ENCODE measurements around the gene TP53BP2.

TP53BP2 gene

DNA sequence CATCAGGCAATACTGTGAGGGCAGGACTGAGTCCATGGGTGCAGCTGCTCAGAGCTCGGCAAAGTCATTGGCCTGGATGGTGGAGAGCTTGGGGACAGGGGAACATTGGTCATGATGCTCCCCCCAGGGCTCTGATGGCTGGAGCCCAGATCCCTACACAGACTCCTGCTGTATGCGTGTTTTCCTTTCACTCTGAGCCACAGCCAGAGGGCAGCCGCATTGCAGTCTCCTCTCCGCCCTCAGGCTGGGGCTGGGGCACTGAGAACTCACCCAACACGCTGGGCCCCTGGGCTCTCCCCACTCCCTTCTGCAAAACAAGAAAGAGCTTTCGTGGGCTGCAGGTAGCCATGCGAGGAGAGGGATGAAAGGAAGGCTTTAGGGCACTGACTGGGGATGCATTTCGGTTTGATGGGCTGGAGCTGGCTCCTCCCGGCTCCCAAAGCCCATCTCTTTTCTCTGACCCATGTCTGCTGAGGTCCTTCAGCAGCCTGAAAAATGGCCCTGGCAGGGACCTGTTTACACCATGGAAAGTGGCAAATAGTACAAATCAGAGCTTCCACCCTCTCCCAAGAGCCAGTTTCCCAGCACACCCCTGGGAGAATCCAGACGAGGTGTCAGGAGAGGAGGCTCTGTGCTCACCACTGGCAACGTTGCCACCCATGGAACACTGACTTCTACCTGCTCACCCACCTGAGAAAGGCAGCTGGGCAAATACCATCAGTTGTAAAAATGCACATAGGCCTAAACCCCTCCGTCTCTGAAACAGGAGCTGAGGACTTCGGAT, 89.6 kb downstream of the TP53BP2 start:
- H3K9me3 ChIP-seq (replicated peaks; ENCODE audit: low read length), result no peaks in the 10 kb centered on the region
- peaks cover 99% of the 10 kb centered on the region for H3K36me3 ChIP-seq (ENCODE audit: insufficient read depth, low read length)
- H3K9ac ChIP-seq (ENCODE audit: low read depth, low read length), result no peak overlapping the region
- H3K4me1 ChIP-seq (ENCODE audit: control insufficient read depth, insufficient read depth, low read length), result no peaks in the 10 kb centered on the region
- H3K27me3 ChIP-seq (ENCODE audit: control insufficient read depth, insufficient read depth, low read length), result no peaks in the 10 kb centered on the region
- no peak overlapping the region for H3K4me2 ChIP-seq (ENCODE audit: low read length)
- no peak overlapping the region for H3K4me3 ChIP-seq (ENCODE audit: low read length)

DNA sequence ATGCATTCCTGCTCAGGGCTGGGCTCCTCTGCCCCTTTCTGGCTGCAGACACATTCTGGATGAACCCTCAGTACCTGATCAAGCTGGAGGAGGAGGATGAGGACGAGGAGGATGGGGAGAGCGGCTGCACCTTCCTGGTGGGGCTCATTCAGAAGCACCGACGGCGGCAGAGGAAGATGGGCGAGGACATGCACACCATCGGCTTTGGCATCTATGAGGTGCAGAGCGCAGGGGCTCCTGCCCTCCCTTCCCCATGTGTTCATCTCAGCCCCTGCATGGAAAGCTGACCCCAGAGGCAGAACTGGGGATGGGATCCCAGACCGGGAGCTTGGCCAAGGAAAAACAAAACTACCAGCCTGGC, 90.3 kb downstream of the TP53BP2 start:
- H3K27me3 ChIP-seq (ENCODE audit: control insufficient read depth, insufficient read depth, low read length), result no peaks in the 10 kb centered on the region
- no peak overlapping the region for H3K4me2 ChIP-seq (ENCODE audit: low read length)
- H3K9me3 ChIP-seq (replicated peaks; ENCODE audit: low read length), result no peaks in the 10 kb centered on the region
- peaks cover 99% of the 10 kb centered on the region for H3K36me3 ChIP-seq (ENCODE audit: insufficient read depth, low read length)
- no peaks in the 10 kb centered on the region for H3K4me1 ChIP-seq (ENCODE audit: control insufficient read depth, insufficient read depth, low read length)
- H3K9ac ChIP-seq (ENCODE audit: low read depth, low read length), result no peak overlapping the region
- H3K4me3 ChIP-seq (ENCODE audit: low read length), result no peak overlapping the region

DNA sequence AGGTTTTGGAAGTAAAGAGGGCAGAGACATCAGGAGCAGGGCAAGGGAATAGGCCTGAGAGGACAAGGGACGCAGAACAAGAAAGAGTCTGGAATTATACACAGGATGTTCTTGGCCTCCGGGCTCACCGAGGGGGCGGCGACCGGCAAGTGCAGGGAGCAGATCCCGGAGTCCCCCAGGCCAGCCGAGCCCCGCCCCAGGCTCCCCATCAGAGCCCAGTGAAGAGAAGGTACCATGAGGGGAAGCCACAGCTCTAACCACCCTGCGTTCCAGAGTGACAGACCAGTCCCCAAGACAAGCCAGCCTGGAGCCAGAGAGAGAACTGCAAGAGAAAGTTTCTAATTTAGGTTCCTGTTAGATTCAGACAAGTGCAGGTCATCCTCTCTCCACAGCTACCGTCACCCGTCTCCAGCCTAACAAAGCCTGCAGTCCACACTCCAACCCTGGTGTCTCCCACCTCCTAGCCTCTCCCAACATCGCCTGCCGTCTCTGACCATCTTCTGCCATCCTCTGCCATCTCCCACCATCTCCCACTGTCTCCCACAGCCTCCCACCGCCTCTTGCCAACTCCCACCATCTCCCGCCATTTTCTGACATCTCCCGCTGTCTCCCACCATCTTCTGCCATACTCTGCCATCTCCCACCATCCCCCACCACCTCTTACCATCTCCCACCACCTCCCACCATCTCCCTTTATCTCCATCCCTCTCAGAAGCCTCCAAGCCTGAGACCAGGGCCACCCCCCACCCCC, 90.9 kb downstream of the TP53BP2 start:
- Histone ChIP-seq H3K4me3 (ENCODE audit: low read length) (no peak overlapping the region), H3K9me3 (replicated peaks; ENCODE audit: low read length) (no peaks in the 10 kb centered on the region), H3K36me3 (ENCODE audit: insufficient read depth, low read length) (peaks cover 99% of the 10 kb centered on the region)

DNA sequence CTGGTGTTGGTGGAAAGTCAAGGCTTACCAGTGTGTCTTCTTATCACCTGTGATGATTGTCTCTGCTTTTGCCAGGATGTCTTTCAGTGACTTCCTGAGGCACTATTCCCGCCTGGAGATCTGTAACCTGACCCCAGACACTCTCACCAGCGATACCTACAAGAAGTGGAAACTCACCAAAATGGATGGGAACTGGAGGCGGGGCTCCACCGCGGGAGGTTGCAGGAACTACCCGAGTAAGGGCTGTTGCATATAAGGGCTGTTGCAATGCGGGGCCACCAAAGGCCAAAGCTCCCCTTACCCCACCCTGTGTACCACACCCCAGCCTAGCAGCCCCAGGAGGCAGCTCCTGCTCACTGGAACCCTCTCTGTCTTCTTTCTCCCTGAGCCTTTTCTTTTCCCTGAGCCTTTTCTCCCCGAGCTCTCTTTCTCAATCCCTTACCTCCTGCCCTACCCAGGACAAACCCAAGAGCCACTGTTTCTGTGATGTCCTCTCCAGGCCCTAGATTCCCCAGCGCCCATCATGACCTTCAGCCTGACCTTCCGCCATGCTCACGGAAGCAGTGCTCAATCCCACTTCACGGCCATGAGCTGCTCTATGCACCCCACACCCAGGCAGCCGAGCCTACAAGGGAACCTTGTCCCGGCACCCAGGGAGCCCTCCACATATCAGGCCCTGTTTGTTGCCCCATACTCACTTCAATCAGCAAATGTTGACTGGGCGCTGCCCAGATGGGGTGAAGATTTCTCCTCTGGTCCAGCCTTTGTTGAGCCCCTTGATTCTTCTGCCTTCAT, 92.8 kb downstream of the TP53BP2 start:
- Histone ChIP-seq H3K27me3 (ENCODE audit: control insufficient read depth, insufficient read depth, low read length) (no peaks in the 10 kb centered on the region), H3K4me2 (ENCODE audit: low read length) (no peak overlapping the region), H3K36me3 (ENCODE audit: insufficient read depth, low read length) (peaks cover 98% of the 10 kb centered on the region), H3K4me3 (ENCODE audit: low read length) (no peak overlapping the region), H3K4me1 (ENCODE audit: control insufficient read depth, insufficient read depth, low read length) (peaks cover 12% of the 10 kb centered on the region), H3K9me3 (replicated peaks; ENCODE audit: low read length) (no peaks in the 10 kb centered on the region), H3K9ac (ENCODE audit: low read depth, low read length) (no peak overlapping the region)

More for the DNA sequence above, 90.9 kb downstream of the TP53BP2 start:
- Histone ChIP-seq H3K4me1 (ENCODE audit: control insufficient read depth, insufficient read depth, low read length) (no peaks in the 10 kb centered on the region), H3K9ac (ENCODE audit: low read depth, low read length) (no peak overlapping the region), H3K27me3 (ENCODE audit: control insufficient read depth, insufficient read depth, low read length) (no peaks in the 10 kb centered on the region), H3K4me2 (ENCODE audit: low read length) (no peak overlapping the region)

DNA sequence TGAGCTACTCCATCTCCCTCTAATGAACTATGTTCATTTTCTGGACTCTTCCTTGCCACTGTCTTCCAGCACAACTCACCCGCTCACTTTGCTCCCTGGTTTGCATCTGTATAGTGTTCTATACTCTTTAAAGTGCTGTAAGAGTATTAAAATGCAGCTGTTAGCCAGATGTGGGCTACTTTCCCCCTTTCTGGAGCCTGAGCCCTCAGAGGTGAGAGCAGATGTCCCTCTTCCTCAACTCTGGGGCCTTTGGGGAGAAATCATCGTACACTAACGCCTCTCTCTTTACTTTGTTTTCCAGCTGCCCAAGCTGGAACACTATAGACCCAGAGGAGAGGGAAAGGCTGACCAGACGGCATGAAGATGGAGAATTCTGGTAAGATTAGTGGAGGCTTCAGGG, 94.1 kb downstream of the TP53BP2 start:
- Histone ChIP-seq H3K4me1 (ENCODE audit: control insufficient read depth, insufficient read depth, low read length) (peaks cover 20% of the 10 kb centered on the region), H3K4me3 (ENCODE audit: low read length) (no peak overlapping the region), H3K36me3 (ENCODE audit: insufficient read depth, low read length) (peaks cover 98% of the 10 kb centered on the region), H3K9ac (ENCODE audit: low read depth, low read length) (no peak overlapping the region), H3K4me2 (ENCODE audit: low read length) (no peak overlapping the region), H3K27me3 (ENCODE audit: control insufficient read depth, insufficient read depth, low read length) (no peaks in the 10 kb centered on the region), H3K9me3 (replicated peaks; ENCODE audit: low read length) (no peaks in the 10 kb centered on the region)

DNA sequence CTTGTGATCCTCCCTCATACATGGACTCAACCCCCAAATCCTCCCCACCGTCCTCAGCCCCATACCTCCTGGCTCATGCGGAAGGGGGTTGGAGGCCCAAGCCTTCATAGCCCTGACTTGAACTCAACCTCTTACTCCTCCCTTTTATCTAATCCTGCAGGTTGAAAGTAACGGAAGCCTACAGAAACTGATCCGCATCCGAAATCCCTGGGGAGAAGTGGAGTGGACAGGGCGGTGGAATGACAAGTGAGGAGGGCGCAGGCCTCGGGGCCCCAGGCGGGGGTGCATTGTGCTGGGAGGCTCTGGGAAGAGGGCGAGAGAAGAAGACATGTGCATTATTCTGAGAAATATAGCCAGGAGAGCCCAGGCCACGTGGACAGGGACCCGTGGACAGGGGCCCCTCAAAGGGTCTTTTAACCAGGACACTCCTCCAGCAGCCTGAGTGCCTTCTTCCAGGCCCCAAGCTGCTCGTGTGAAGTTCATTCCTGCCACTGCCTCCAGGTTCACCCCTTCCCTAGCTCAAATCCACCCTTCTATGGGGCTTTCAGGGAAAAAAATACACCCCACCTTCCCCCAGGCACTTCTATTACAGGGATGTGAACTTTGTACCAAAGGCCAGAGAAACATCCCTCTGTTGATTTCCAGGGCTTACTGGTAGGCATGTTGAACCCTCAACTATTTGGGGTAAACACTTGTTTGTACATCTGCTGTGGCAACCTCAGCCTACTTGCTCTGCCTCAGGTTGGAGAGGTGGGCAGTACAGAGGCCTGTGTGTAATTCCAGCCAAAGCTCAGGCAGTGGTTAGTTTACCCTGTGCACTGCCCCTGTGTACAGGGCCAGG, 94.8 kb downstream of the TP53BP2 start:
- H3K27me3 ChIP-seq (ENCODE audit: control insufficient read depth, insufficient read depth, low read length), result no peaks in the 10 kb centered on the region
- H3K36me3 ChIP-seq (ENCODE audit: insufficient read depth, low read length), result peaks cover 98% of the 10 kb centered on the region
- no peak overlapping the region for H3K4me3 ChIP-seq (ENCODE audit: low read length)
- H3K4me1 ChIP-seq (ENCODE audit: control insufficient read depth, insufficient read depth, low read length), result peaks cover 21% of the 10 kb centered on the region
- no peaks in the 10 kb centered on the region for H3K9me3 ChIP-seq (replicated peaks; ENCODE audit: low read length)
- H3K9ac ChIP-seq (ENCODE audit: low read depth, low read length), result no peak overlapping the region
- no peak overlapping the region for H3K4me2 ChIP-seq (ENCODE audit: low read length)

DNA sequence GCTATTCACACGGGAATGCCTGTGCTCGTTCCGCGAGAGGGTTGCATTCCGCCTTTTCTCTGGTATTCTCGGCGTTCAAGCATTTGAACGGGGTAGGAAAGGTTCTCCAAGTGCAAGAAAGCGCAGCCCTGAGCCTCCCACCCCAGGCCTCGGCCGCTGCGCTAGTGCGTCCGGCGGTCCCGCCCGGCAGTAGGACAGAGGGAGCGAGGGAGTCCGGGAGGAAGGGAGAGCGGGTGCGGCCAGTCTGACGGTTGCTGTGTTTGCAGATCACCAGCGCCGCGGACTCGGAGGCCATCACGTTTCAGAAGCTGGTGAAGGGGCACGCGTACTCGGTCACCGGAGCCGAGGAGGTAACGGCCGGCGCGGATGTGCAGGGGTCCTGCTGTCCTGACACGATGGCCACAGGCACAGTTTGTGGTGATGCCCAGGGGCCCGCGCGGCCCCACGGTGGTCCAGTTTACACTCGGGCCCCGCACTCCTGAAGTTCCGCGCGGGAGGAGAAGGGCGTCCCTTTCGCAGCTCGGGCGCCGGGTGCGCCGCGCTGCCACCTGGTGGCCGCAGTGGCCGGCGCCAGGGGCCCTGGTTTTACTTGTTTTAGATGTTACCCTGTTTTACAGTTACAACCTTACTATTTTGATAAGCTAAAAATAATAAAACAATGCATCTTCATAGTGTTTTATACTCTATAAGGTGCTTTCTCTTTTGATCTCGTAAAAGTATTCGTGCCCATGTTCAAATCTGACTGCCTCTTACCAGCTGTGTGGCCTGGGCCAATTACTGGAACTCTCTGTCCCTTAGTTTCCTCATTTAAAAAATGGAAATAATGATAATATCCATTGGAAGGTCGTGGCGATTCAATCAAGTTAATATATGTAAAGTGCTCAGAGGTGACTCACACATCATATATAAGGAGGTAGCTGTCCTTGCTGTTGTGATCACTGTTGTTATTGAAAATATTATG, 96.7 kb downstream of the TP53BP2 start:
- peaks cover 33% of the 10 kb centered on the region for H3K4me1 ChIP-seq (ENCODE audit: control insufficient read depth, insufficient read depth, low read length)
- no peaks in the 10 kb centered on the region for H3K27me3 ChIP-seq (ENCODE audit: control insufficient read depth, insufficient read depth, low read length)
- H3K4me3 ChIP-seq (ENCODE audit: low read length), result no peak overlapping the region
- H3K9me3 ChIP-seq (replicated peaks; ENCODE audit: low read length), result no peaks in the 10 kb centered on the region
- peak overlapping the region; percentile 18 for H3K9ac ChIP-seq (ENCODE audit: low read depth, low read length)
- peaks cover 96% of the 10 kb centered on the region for H3K36me3 ChIP-seq (ENCODE audit: insufficient read depth, low read length)
- no peak overlapping the region for H3K4me2 ChIP-seq (ENCODE audit: low read length)

DNA sequence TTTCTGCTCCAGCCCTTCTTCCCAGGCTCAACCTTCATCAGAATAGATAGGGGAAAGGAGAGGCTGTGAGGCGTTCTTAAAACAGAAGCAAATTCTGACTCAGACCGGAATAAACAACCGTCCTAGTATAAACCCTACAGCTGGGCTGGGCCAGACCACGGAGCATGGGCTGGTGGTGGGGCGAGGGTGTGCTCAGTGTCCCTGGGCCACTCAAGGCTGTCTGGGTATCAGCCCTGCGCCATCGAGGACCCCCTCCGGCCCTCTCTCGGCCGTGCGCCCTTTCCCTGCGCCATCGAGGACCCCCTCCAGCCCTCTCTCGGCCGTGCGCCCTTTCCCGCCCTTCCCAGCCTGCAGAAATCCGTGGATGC, 97.4 kb downstream of the TP53BP2 start:
- H3K36me3 ChIP-seq (ENCODE audit: insufficient read depth, low read length), result peaks cover 96% of the 10 kb centered on the region
- H3K4me1 ChIP-seq (ENCODE audit: control insufficient read depth, insufficient read depth, low read length), result peaks cover 34% of the 10 kb centered on the region
- H3K4me3 ChIP-seq (ENCODE audit: low read length), result no peak overlapping the region
- no peaks in the 10 kb centered on the region for H3K9me3 ChIP-seq (replicated peaks; ENCODE audit: low read length)
- no peaks in the 10 kb centered on the region for H3K27me3 ChIP-seq (ENCODE audit: control insufficient read depth, insufficient read depth, low read length)
- H3K4me2 ChIP-seq (ENCODE audit: low read length), result no peak overlapping the region
- no peak overlapping the region for H3K9ac ChIP-seq (ENCODE audit: low read depth, low read length)

DNA sequence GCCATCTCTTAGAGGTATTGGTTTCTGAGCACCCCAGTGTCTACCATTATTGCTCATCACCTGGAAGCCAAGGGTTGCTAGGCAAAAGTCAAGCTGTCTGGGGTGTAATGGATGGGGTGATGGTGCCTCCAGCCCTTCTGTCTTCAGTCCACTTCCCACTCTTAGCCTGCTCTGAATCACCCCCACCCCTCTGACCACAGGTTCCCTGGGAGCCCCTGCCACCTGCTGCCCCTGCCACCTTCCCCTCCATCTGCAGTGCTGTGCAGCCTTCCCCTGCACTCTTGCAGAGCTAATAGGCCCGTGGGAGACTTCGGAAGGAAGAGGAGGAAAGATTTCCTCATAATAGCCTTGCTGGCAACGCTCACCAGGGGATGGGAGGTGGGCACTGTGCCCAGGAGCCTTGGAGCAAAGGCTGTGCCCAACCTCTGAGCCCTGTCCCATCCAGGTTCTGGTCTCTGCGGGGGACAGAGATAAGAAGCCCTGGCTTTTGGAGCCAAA, 97.9 kb downstream of the TP53BP2 start:
- H3K4me1 ChIP-seq (ENCODE audit: control insufficient read depth, insufficient read depth, low read length), result peaks cover 39% of the 10 kb centered on the region
- H3K4me3 ChIP-seq (ENCODE audit: low read length), result no peak overlapping the region
- H3K4me2 ChIP-seq (ENCODE audit: low read length), result no peak overlapping the region
- H3K36me3 ChIP-seq (ENCODE audit: insufficient read depth, low read length), result peaks cover 91% of the 10 kb centered on the region
- no peaks in the 10 kb centered on the region for H3K9me3 ChIP-seq (replicated peaks; ENCODE audit: low read length)
- H3K9ac ChIP-seq (ENCODE audit: low read depth, low read length), result no peak overlapping the region
- no peaks in the 10 kb centered on the region for H3K27me3 ChIP-seq (ENCODE audit: control insufficient read depth, insufficient read depth, low read length)

DNA sequence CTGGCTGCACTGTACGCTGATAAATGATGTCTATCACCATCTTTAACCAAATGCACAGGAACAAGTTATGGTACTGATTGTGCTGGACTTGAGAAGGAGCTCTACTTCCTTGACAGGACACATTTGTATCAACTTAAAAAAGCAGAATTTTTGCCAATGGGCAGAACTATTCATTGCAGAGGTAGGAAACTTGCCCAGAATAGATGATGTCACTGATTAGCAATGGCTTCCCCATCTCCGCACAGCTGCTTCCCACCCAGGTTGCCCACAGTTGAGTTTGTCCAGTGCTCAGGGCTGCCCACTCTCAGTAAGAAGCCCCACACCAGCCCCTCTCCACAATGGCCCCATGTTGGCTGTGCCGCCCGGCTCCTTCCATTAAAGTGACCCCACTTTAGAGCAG, 100.0 kb downstream of the TP53BP2 start:
- Histone ChIP-seq H3K4me1 (ENCODE audit: control insufficient read depth, insufficient read depth, low read length) (peaks cover 47% of the 10 kb centered on the region), H3K4me3 (ENCODE audit: low read length) (no peak overlapping the region), H3K4me2 (ENCODE audit: low read length) (no peak overlapping the region), H3K9ac (ENCODE audit: low read depth, low read length) (no peak overlapping the region), H3K27me3 (ENCODE audit: control insufficient read depth, insufficient read depth, low read length) (no peaks in the 10 kb centered on the region), H3K9me3 (replicated peaks; ENCODE audit: low read length) (no peaks in the 10 kb centered on the region), H3K36me3 (ENCODE audit: insufficient read depth, low read length) (peaks cover 79% of the 10 kb centered on the region)
